ENCODE data around the gene STX11.
"Not testable (repeated sequence)": the region's sequence is repeated elsewhere in the genome, so short reads cannot be mapped to it uniquely, and the experiment has no call there.

Gene STX11

GRCh38 chr6:144123421-144123820 is 26.9 kb upstream of the STX11 start:
- Histone ChIP-seq H3K27ac (ENCODE audit: low read depth, low read length) (no peak overlapping the region), H3K27me3 (ENCODE audit: control insufficient read depth in 5 of 5, insufficient read depth in 4 of 5, low read length in 5 of 5) (no peaks in the 10 kb centered on the region), H3K4me3 (ENCODE audit: low read depth in 1 of 5, low read length in 5 of 5) (no peak overlapping the region), H3K9me3 (ENCODE audit: control insufficient read depth in 5 of 5, low read length in 5 of 5) (no peaks in the 10 kb centered on the region), H3K9ac (ENCODE audit: low read length in 5 of 5) (no peak overlapping the region), H3K36me3 (ENCODE audit: control insufficient read depth in 5 of 5, insufficient read depth in 5 of 5, low read length in 5 of 5) (no peaks in the 10 kb centered on the region), H3K4me1 (ENCODE audit: control insufficient read depth in 5 of 5, insufficient read depth in 5 of 5, low read length in 5 of 5) (no peaks in the 10 kb centered on the region)

- H3K27ac ChIP-seq (ENCODE audit: low read depth, low read length), result no peak overlapping the region
Observed at GRCh38 chr6:144123836-144124235, 26.5 kb upstream of the STX11 start.

GRCh38 chr6:144127097-144127496 is 23.2 kb upstream of the STX11 start:
- Histone ChIP-seq H3K9me3 (ENCODE audit: control insufficient read depth in 5 of 5, low read length in 5 of 5) (no peaks in the 10 kb centered on the region), H3K36me3 (ENCODE audit: control insufficient read depth in 5 of 5, insufficient read depth in 5 of 5, low read length in 5 of 5) (no peaks in the 10 kb centered on the region), H3K27me3 (ENCODE audit: control insufficient read depth in 5 of 5, insufficient read depth in 4 of 5, low read length in 5 of 5) (no peaks in the 10 kb centered on the region), H3K4me1 (ENCODE audit: control insufficient read depth in 5 of 5, insufficient read depth in 5 of 5, low read length in 5 of 5) (no peaks in the 10 kb centered on the region), H3K9ac (ENCODE audit: low read length in 5 of 5) (no peak overlapping the region), H3K4me3 (ENCODE audit: low read depth in 1 of 5, low read length in 5 of 5) (no peak overlapping the region), H3K27ac (ENCODE audit: low read depth, low read length) (no peak overlapping the region)

More at GRCh38 chr6:144123836-144124235, 26.5 kb upstream of the STX11 start:
- Histone ChIP-seq H3K9ac (ENCODE audit: low read length in 5 of 5) (no peak overlapping the region), H3K27me3 (ENCODE audit: control insufficient read depth in 5 of 5, insufficient read depth in 4 of 5, low read length in 5 of 5) (no peaks in the 10 kb centered on the region), H3K4me1 (ENCODE audit: control insufficient read depth in 5 of 5, insufficient read depth in 5 of 5, low read length in 5 of 5) (no peaks in the 10 kb centered on the region), H3K9me3 (ENCODE audit: control insufficient read depth in 5 of 5, low read length in 5 of 5) (no peaks in the 10 kb centered on the region), H3K36me3 (ENCODE audit: control insufficient read depth in 5 of 5, insufficient read depth in 5 of 5, low read length in 5 of 5) (no peaks in the 10 kb centered on the region), H3K4me3 (ENCODE audit: low read depth in 1 of 5, low read length in 5 of 5) (no peak overlapping the region)

GRCh38 chr6:144129469-144129868 is 20.8 kb upstream of the STX11 start:
- H3K4me1 ChIP-seq (ENCODE audit: control insufficient read depth in 5 of 5, insufficient read depth in 5 of 5, low read length in 5 of 5), result no peaks in the 10 kb centered on the region

GRCh38 chr6:144131248-144131709 is 19.0 kb upstream of the STX11 start:
- Histone ChIP-seq H3K4me1 (ENCODE audit: control insufficient read depth in 5 of 5, insufficient read depth in 5 of 5, low read length in 5 of 5) (no peaks in the 10 kb centered on the region), H3K36me3 (ENCODE audit: control insufficient read depth in 5 of 5, insufficient read depth in 5 of 5, low read length in 5 of 5) (no peaks in the 10 kb centered on the region), H3K27ac (ENCODE audit: low read depth, low read length) (no peak overlapping the region), H3K9me3 (ENCODE audit: control insufficient read depth in 5 of 5, low read length in 5 of 5) (no peaks in the 10 kb centered on the region), H3K4me3 (ENCODE audit: low read depth in 1 of 5, low read length in 5 of 5) (no peak overlapping the region), H3K9ac (ENCODE audit: low read length in 5 of 5) (no peak overlapping the region), H3K27me3 (ENCODE audit: control insufficient read depth in 5 of 5, insufficient read depth in 4 of 5, low read length in 5 of 5) (no peaks in the 10 kb centered on the region)

More at GRCh38 chr6:144129469-144129868, 20.8 kb upstream of the STX11 start:
- Histone ChIP-seq H3K9me3 (ENCODE audit: control insufficient read depth in 5 of 5, low read length in 5 of 5) (no peaks in the 10 kb centered on the region), H3K4me3 (ENCODE audit: low read depth in 1 of 5, low read length in 5 of 5) (no peak overlapping the region), H3K36me3 (ENCODE audit: control insufficient read depth in 5 of 5, insufficient read depth in 5 of 5, low read length in 5 of 5) (no peaks in the 10 kb centered on the region), H3K27me3 (ENCODE audit: control insufficient read depth in 5 of 5, insufficient read depth in 4 of 5, low read length in 5 of 5) (no peaks in the 10 kb centered on the region), H3K27ac (ENCODE audit: low read depth, low read length) (no peak overlapping the region), H3K9ac (ENCODE audit: low read length in 5 of 5) (no peak overlapping the region)

- H3K27me3 ChIP-seq (ENCODE audit: control insufficient read depth in 5 of 5, insufficient read depth in 4 of 5, low read length in 5 of 5); H3K4me3 ChIP-seq (ENCODE audit: low read depth in 1 of 5, low read length in 5 of 5); H3K36me3 ChIP-seq (ENCODE audit: control insufficient read depth in 5 of 5, insufficient read depth in 5 of 5, low read length in 5 of 5); H3K4me1 ChIP-seq (ENCODE audit: control insufficient read depth in 5 of 5, insufficient read depth in 5 of 5, low read length in 5 of 5); H3K9me3 ChIP-seq (ENCODE audit: control insufficient read depth in 5 of 5, low read length in 5 of 5); H3K27ac ChIP-seq (ENCODE audit: low read depth, low read length); H3K9ac ChIP-seq (ENCODE audit: low read length in 5 of 5): not testable (repeated sequence)
Observed at GRCh38 chr6:144132167-144132690, 18.1 kb upstream of the STX11 start.

- H3K36me3 ChIP-seq (ENCODE audit: control insufficient read depth in 5 of 5, insufficient read depth in 5 of 5, low read length in 5 of 5), result no peaks in the 10 kb centered on the region
- no peak overlapping the region for H3K27ac ChIP-seq (ENCODE audit: low read depth, low read length)
- no peak overlapping the region for H3K9ac ChIP-seq (ENCODE audit: low read length in 5 of 5)
- H3K27me3 ChIP-seq (ENCODE audit: control insufficient read depth in 5 of 5, insufficient read depth in 4 of 5, low read length in 5 of 5), result no peaks in the 10 kb centered on the region
- no peak overlapping the region for H3K4me3 ChIP-seq (ENCODE audit: low read depth in 1 of 5, low read length in 5 of 5)
- no peaks in the 10 kb centered on the region for H3K4me1 ChIP-seq (ENCODE audit: control insufficient read depth in 5 of 5, insufficient read depth in 5 of 5, low read length in 5 of 5)
- no peaks in the 10 kb centered on the region for H3K9me3 ChIP-seq (ENCODE audit: control insufficient read depth in 5 of 5, low read length in 5 of 5)
Observed at GRCh38 chr6:144133225-144133821, 17.0 kb upstream of the STX11 start.

- H3K27me3 ChIP-seq (ENCODE audit: control insufficient read depth in 5 of 5, insufficient read depth in 4 of 5, low read length in 5 of 5), result no peaks in the 10 kb centered on the region
- H3K9me3 ChIP-seq (ENCODE audit: control insufficient read depth in 5 of 5, low read length in 5 of 5), result no peaks in the 10 kb centered on the region
- no peaks in the 10 kb centered on the region for H3K4me1 ChIP-seq (ENCODE audit: control insufficient read depth in 5 of 5, insufficient read depth in 5 of 5, low read length in 5 of 5)
- no peak overlapping the region for H3K27ac ChIP-seq (ENCODE audit: low read depth, low read length)
- no peak overlapping the region for H3K4me3 ChIP-seq (ENCODE audit: low read depth in 1 of 5, low read length in 5 of 5)
- H3K9ac ChIP-seq (ENCODE audit: low read length in 5 of 5), result no peak overlapping the region
- no peaks in the 10 kb centered on the region for H3K36me3 ChIP-seq (ENCODE audit: control insufficient read depth in 5 of 5, insufficient read depth in 5 of 5, low read length in 5 of 5)
Observed at GRCh38 chr6:144134176-144134575, 16.1 kb upstream of the STX11 start.

GRCh38 chr6:144134737-144135136 is 15.6 kb upstream of the STX11 start:
- Histone ChIP-seq H3K4me1 (ENCODE audit: control insufficient read depth in 5 of 5, insufficient read depth in 5 of 5, low read length in 5 of 5) (no peaks in the 10 kb centered on the region), H3K9ac (ENCODE audit: low read length in 5 of 5) (no peak overlapping the region), H3K27ac (ENCODE audit: low read depth, low read length) (no peak overlapping the region), H3K36me3 (ENCODE audit: control insufficient read depth in 5 of 5, insufficient read depth in 5 of 5, low read length in 5 of 5) (no peaks in the 10 kb centered on the region), H3K9me3 (ENCODE audit: control insufficient read depth in 5 of 5, low read length in 5 of 5) (no peaks in the 10 kb centered on the region), H3K27me3 (ENCODE audit: control insufficient read depth in 5 of 5, insufficient read depth in 4 of 5, low read length in 5 of 5) (no peaks in the 10 kb centered on the region), H3K4me3 (ENCODE audit: low read depth in 1 of 5, low read length in 5 of 5) (no peak overlapping the region)

GRCh38 chr6:144138542-144138941 is 11.8 kb upstream of the STX11 start:
- no peak overlapping the region for H3K4me3 ChIP-seq (ENCODE audit: low read depth in 1 of 5, low read length in 5 of 5)
- H3K4me1 ChIP-seq (ENCODE audit: control insufficient read depth in 5 of 5, insufficient read depth in 5 of 5, low read length in 5 of 5), result peaks cover 0 to 7% (median 0%) of the 10 kb centered on the region in 5 donors
- H3K27ac ChIP-seq (ENCODE audit: low read depth, low read length), result no peak overlapping the region
- H3K36me3 ChIP-seq (ENCODE audit: control insufficient read depth in 5 of 5, insufficient read depth in 5 of 5, low read length in 5 of 5), result no peaks in the 10 kb centered on the region
- no peaks in the 10 kb centered on the region for H3K9me3 ChIP-seq (ENCODE audit: control insufficient read depth in 5 of 5, low read length in 5 of 5)
- no peaks in the 10 kb centered on the region for H3K27me3 ChIP-seq (ENCODE audit: control insufficient read depth in 5 of 5, insufficient read depth in 4 of 5, low read length in 5 of 5)
- H3K9ac ChIP-seq (ENCODE audit: low read length in 5 of 5), result no peak overlapping the region

Data from subcutaneous abdominal adipose tissue (tissue), 5 donors.